Rectal smooth muscle tissue (tissue), 1 donor: Measurements from ENCODE around the gene DLGAP1.

Experiments used
- H3K27ac ChIP-seq: one replicate; pipeline ENCODE4 v1.7.0; 2013; ENCODE audit warnings: low read depth, low read length, inconsistent platforms
- H3K27me3 ChIP-seq: one replicate; pipeline ENCODE4 v1.7.0; 2013; ENCODE audit warnings: low read length; ENCODE audit not compliant: control insufficient read depth, insufficient read depth
- H3K36me3 ChIP-seq: one replicate; pipeline ENCODE4 v1.7.0; 2013; ENCODE audit warnings: low read length; ENCODE audit not compliant: control insufficient read depth, insufficient read depth
- H3K4me1 ChIP-seq: one replicate; pipeline ENCODE4 v1.7.0; 2013; ENCODE audit warnings: low read length; ENCODE audit not compliant: control insufficient read depth, insufficient read depth
- H3K4me3 ChIP-seq: one replicate; pipeline ENCODE4 v1.7.0; 2013; ENCODE audit warnings: low read length
- H3K9ac ChIP-seq: one replicate; pipeline ENCODE4 v1.7.0; 2013; ENCODE audit warnings: low read length

Gene DLGAP1

GRCh38 chr18:3626929-3627458 lies 828.1 kb downstream of the DLGAP1 start:
- Histone ChIP-seq H3K4me3 (no peak overlapping the region), H3K27me3 (no peaks in the 10 kb centered on the region), H3K4me1 (peaks cover 12% of the 10 kb centered on the region), H3K27ac (no peak overlapping the region), H3K9ac (no peak overlapping the region), H3K36me3 (no peaks in the 10 kb centered on the region)

- Histone ChIP-seq H3K4me1 (peaks cover 12% of the 10 kb centered on the region), H3K27me3 (no peaks in the 10 kb centered on the region), H3K27ac (no peak overlapping the region)
These were observed 829.4 kb downstream of the DLGAP1 start for GRCh38 chr18:3625742-3626091.

DNA sequence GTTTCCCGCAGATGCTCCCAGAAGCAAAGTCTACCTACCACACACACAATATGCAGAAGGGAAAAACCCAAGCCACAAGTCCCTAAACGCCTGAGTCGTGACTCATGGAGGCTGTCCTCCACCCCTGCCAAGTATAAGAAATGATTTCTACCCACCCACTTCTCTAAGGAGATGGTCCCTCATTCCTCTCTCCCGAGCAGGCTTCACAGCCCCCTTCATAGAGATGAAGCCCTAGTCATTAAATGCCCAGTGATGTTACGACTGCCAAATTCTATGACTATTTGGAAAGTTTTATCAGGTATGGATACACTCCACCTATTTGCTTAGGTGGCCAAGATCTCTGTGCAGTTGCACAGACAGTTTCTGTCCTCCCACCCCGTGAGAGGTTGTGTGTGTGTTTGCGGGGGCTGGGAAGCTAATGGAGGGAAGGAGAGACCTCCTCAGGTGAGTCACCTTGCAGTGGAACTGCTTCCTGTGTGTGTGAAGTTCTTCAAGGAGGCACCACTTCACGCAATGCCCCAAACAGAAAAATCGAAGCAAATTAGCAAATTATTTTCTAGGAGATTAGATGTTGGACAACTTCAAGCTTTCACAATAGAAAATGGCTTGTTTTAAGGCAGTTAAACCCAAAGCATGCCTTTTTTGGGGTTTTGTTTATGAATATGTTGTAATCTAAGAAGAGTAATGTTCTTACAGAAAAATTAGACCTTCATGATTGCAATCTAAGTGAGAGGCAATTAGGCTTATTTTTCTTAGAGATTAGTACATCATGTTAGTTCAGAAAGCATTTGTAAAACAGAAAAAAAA lies 830.0 kb downstream of the DLGAP1 start:
- H3K27ac ChIP-seq, result peak overlapping the region; percentile 86
- H3K9ac ChIP-seq, result no peak overlapping the region
- no peaks in the 10 kb centered on the region for H3K36me3 ChIP-seq
- H3K4me3 ChIP-seq, result no peak overlapping the region
- peaks cover 12% of the 10 kb centered on the region for H3K4me1 ChIP-seq
- no peaks in the 10 kb centered on the region for H3K27me3 ChIP-seq

More at GRCh38 chr18:3625742-3626091, 829.4 kb downstream of the DLGAP1 start:
- Histone ChIP-seq H3K9ac (no peak overlapping the region), H3K36me3 (no peaks in the 10 kb centered on the region), H3K4me3 (no peak overlapping the region)

GRCh38 chr18:3624546-3624934 lies 830.6 kb downstream of the DLGAP1 start:
- Histone ChIP-seq H3K27ac (peak overlapping the region; percentile 86), H3K9ac (peak overlapping the region; percentile 24), H3K4me1 (peaks cover 12% of the 10 kb centered on the region), H3K36me3 (no peaks in the 10 kb centered on the region), H3K27me3 (no peaks in the 10 kb centered on the region), H3K4me3 (peak overlapping the region; percentile 37)

- peak overlapping the region; percentile 24 for H3K9ac ChIP-seq
- H3K36me3 ChIP-seq, result no peaks in the 10 kb centered on the region
- H3K27ac ChIP-seq, result peak overlapping the region; percentile 86
- H3K4me3 ChIP-seq, result peak overlapping the region; percentile 37
- H3K4me1 ChIP-seq, result peaks cover 12% of the 10 kb centered on the region
- no peaks in the 10 kb centered on the region for H3K27me3 ChIP-seq
These were observed 831.1 kb downstream of the DLGAP1 start for GRCh38 chr18:3623769-3624545.

- no peak overlapping the region for H3K27ac ChIP-seq
- no peak overlapping the region for H3K4me3 ChIP-seq
- peaks cover 12% of the 10 kb centered on the region for H3K4me1 ChIP-seq
- H3K27me3 ChIP-seq, result no peaks in the 10 kb centered on the region
- no peak overlapping the region for H3K9ac ChIP-seq
- no peaks in the 10 kb centered on the region for H3K36me3 ChIP-seq
These were observed 834.7 kb downstream of the DLGAP1 start for GRCh38 chr18:3620146-3621119.

DNA sequence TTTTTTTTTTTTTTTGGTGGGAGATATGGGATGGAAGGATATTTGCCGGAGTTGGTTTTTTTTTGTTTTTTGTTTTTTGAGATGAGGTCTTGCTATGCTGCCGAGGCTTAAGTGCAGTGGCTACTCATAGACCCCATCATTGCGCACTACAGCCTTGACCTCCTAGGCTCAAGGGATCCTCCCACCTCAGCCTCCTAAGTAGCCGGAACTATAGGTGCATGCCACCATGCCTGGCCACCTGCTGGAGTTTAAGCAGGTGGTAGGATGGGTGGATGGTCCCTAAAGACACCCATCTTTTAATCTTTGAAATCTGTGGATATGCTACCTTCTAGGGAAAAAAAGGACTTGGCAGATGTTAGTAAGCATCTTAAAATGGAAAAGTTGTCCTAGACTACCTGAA lies 835.4 kb downstream of the DLGAP1 start:
- H3K4me3 ChIP-seq, result no peak overlapping the region
- H3K9ac ChIP-seq, result no peak overlapping the region
- no peak overlapping the region for H3K27ac ChIP-seq
- no peaks in the 10 kb centered on the region for H3K36me3 ChIP-seq
- H3K4me1 ChIP-seq, result peaks cover 11% of the 10 kb centered on the region
- H3K27me3 ChIP-seq, result no peaks in the 10 kb centered on the region

GRCh38 chr18:3619222-3619621 lies 835.9 kb downstream of the DLGAP1 start:
- no peak overlapping the region for H3K9ac ChIP-seq
- no peak overlapping the region for H3K4me3 ChIP-seq
- H3K27ac ChIP-seq, result no peak overlapping the region
- H3K27me3 ChIP-seq, result no peaks in the 10 kb centered on the region
- H3K4me1 ChIP-seq, result peaks cover 6% of the 10 kb centered on the region
- no peaks in the 10 kb centered on the region for H3K36me3 ChIP-seq

DNA sequence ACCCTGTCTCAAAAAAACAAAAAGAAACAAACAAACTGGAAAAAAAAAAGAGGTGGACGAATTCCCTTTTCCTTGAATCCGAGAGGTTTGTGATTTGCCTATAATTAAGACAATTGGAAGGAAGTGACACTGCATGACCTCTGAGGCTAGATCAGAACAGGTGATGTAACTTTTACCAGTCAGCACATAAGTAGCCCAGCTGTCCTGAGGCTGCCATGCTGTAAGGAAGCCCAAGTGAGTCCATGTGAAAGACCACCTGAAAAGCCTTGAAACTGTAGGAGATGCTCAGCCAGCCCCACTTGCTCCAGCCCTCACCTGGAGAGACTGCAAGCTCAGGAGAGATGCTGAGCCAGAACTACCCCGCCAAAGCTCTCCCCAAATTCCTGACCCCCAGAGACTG lies 838.4 kb downstream of the DLGAP1 start:
- H3K9ac ChIP-seq, result no peak overlapping the region
- no peak overlapping the region for H3K4me3 ChIP-seq
- no peaks in the 10 kb centered on the region for H3K4me1 ChIP-seq
- H3K36me3 ChIP-seq, result no peaks in the 10 kb centered on the region
- no peaks in the 10 kb centered on the region for H3K27me3 ChIP-seq
- H3K27ac ChIP-seq, result no peak overlapping the region

DNA sequence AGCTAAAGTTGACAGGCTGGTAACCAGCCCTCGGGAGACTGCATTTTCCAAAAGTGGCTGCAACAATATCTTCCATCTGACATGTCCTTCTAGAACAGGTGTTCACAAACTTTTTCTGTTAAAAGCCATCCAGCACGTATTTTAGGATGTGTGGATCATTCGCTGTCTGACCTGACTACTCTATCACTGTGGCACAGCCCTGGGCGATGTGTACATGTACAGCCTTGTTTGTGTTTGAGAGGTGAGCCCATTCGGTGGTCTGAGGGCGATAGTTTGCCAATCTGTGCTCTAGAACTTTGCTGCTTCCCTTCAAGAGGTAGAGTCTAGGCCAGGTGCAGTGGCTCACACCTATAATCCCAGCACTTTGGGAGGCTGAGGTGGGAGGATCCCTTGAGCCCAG lies 839.0 kb downstream of the DLGAP1 start:
- H3K36me3 ChIP-seq, result no peaks in the 10 kb centered on the region
- no peak overlapping the region for H3K9ac ChIP-seq
- no peaks in the 10 kb centered on the region for H3K4me1 ChIP-seq
- no peak overlapping the region for H3K4me3 ChIP-seq
- H3K27me3 ChIP-seq, result no peaks in the 10 kb centered on the region
- no peak overlapping the region for H3K27ac ChIP-seq

DNA sequence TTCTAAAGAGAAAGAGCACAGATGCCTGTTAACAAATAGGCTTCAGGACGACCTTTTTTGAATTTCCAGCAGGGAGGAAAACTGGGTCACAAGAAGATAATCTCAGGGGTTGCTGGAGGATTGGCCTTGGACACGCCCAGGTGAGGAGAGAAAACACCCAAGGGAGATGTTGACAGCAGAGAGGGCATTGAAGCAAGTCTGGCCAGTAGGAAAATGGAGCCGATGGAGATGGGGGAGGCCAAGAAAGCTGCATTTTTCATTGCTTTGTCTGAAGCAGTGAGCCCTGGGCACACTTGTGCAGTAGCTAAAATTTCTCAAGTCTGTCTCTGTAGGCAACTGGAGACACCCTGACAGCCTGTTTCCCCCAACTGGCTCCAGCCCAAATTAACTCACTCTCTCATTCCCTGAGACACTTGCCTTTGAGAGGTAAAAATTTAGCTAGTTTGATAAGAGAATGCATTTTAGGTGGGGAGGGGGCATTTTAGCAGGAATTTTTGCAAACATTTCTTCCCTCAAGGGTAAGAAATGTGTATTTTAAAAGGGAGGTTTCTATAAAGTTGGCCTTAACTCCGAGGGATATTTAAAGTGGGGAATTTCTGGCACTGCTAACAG lies 839.6 kb downstream of the DLGAP1 start:
- Histone ChIP-seq H3K36me3 (no peaks in the 10 kb centered on the region), H3K4me3 (no peak overlapping the region), H3K27ac (no peak overlapping the region), H3K4me1 (no peaks in the 10 kb centered on the region), H3K27me3 (no peaks in the 10 kb centered on the region), H3K9ac (no peak overlapping the region)
